ENCODE measurements around the gene SF3A1. TPM values are rescaled to one million over a fixed set of nuclear protein-coding genes. Genes with fewer than 3 reads are reported as not detected.

The SF3A1 gene
- total and polyA plus RNA-seq, 9 of the 15 experiments (the other 6 are each of a cell fraction or from before 2014, with no cell fraction given) = 6.7 to 228 (median 13.0) TPM

DNA sequence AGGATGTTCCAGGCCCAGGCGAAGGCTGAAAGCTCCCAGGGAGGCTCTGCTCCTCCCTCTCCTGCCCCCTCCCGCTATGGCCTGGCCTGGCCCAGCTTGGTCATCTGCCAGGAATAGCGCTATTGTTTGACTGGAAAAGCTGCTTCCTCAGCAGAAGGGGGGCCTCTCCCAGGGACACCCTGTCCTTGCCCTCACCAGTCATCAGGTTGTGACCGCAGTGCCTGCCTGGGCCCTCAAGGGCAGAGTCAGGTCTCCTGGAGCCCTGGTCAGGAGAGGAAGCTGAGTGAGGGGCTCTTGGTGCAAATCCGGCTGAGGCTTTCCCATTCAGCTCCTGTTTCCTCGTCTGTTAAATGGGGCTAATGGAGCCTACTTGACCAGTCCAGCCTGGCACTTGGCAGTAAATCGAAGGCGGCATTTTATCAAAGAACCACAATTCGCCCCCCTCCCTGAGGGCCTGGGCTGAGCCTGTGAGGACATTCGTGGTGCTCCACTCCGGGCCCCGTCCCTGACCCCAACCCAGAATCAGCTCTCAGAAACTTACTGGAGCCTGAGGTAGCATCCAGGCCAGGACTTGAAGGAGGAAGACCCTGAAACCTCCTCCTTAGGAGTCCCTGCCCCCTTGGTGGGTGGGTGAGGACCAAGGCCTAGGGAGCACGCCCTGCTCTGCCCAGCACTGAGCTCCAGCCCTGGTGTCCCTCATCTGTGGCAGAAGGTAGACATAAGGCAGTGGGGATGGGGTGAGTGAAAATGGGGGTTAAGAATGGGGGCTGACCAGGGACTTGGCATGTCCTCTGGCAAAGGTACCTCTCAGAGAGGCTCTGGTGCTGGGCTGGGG lies 65.4 kb downstream of the SF3A1 start:
- no peak overlapping the region for H2AFZ ChIP-seq (ENCODE audit: low read depth, low read length)
- WGBS (ENCODE audit: insufficient coverage, low coverage, missing lambda C conversion rate) = 88% methylated on average over 10 of the region's 13 CpGs
- FAIRE-seq (no peak), DNase-seq (ENCODE audit: extremely low read depth in 1 of 4, low spot score in 3 of 4) (no peak), ATAC-seq (no peak)
- H3K9me3 ChIP-seq (replicated peaks; ENCODE audit: control insufficient read depth, insufficient read depth, low read depth, low read length) = no peaks in the 10 kb centered on the region
- ChIA-PET POLR2A (interaction anchor here (0.7 to 1.4 kb wide), 5 partner anchors 9 to 160 kb away, joined by 3 to 5 read pairs (median 3); no protein-coding TSS in a partner anchor), CTCF (ENCODE audit: low intra/inter-chr PET ratio) (no interaction called here)
- peaks cover 16% of the 10 kb centered on the region; the same call in 1 of the 3 replicates for H3K36me3 ChIP-seq (ENCODE audit: control insufficient read depth, insufficient read depth, low read length)
- in situ Hi-C loops (cut with MboI) (no loop called here), intact Hi-C loops (cut with micrococcal nuclease) (no loop called here)
- no peak overlapping the region for H3K4me3 ChIP-seq
- no peak overlapping the region for H3K4me2 ChIP-seq (ENCODE audit: insufficient read depth, low read length)
- H4K20me1 ChIP-seq (replicated peaks; ENCODE audit: control insufficient read depth, insufficient read depth, low read length) = peaks cover 6% of the 10 kb centered on the region; the same call in 1 of the 2 replicates
- H3K9me1 ChIP-seq (ENCODE audit: control insufficient read depth, insufficient read depth, low read length) = no peaks in the 10 kb centered on the region
- no peaks in the 10 kb centered on the region for H3K79me2 ChIP-seq (ENCODE audit: control insufficient read depth, insufficient read depth, low read length)
- H3K4me1 ChIP-seq (replicated peaks in 1 of 2; ENCODE audit: control insufficient read depth in 2 of 2, insufficient read depth in 2 of 2, low read length in 2 of 2) = peaks cover 19 to 42% of the 10 kb centered on the region in 2 experiments; a peak in 4 of 5 replicates
- H3K9ac ChIP-seq (ENCODE audit: insufficient read depth in 1 of 2, low read depth in 2 of 2, low read length in 2 of 2) = peak overlapping the region in 1 of 2 experiments; percentile 74; a peak in 2 of 4 replicates
- no peak for TF ChIP-seq ZNF644 (tag; IDR thresholded peaks at IDR 0.05; ENCODE audit: low read depth)
- peak; percentile 67 for TF ChIP-seq NFIC (IDR thresholded peaks at IDR 0.05)
- TF ChIP-seq, protein P1, sequence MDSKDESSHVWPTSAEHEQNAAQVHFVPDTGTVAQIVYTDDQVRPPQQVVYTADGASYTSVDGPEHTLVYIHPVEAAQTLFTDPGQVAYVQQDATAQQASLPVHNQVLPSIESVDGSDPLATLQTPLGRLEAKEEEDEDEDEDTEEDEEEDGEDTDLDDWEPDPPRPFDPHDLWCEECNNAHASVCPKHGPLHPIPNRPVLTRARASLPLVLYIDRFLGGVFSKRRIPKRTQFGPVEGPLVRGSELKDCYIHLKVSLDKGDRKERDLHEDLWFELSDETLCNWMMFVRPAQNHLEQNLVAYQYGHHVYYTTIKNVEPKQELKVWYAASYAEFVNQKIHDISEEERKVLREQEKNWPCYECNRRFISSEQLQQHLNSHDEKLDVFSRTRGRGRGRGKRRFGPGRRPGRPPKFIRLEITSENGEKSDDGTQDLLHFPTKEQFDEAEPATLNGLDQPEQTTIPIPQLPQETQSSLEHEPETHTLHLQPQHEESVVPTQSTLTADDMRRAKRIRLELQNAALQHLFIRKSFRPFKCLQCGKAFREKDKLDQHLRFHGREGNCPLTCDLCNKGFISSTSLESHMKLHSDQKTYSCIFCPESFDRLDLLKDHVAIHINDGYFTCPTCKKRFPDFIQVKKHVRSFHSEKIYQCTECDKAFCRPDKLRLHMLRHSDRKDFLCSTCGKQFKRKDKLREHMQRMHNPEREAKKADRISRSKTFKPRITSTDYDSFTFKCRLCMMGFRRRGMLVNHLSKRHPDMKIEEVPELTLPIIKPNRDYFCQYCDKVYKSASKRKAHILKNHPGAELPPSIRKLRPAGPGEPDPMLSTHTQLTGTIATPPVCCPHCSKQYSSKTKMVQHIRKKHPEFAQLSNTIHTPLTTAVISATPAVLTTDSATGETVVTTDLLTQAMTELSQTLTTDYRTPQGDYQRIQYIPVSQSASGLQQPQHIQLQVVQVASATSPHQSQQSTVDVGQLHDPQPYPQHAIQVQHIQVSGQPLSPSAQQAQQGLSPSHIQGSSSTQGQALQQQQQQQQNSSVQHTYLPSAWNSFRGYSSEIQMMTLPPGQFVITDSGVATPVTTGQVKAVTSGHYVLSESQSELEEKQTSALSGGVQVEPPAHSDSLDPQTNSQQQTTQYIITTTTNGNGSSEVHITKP (IDR thresholded peaks at IDR 0.05; ENCODE audit: partially characterized antibody) = peak; percentile 52
- H3K27ac ChIP-seq (ENCODE audit: extremely low read depth, low read depth, low read length) = no peak overlapping the region; the same call in 2 of the 3 replicates
- no peaks in the 10 kb centered on the region for H3K27me3 ChIP-seq (ENCODE audit: control insufficient read depth in 2 of 2, insufficient read depth in 2 of 2, low read length in 2 of 2)
- no TSS peak for BruUV-seq (replicated peaks)

Data from K562 (cell line).